Measurements from ENCODE around the gene TMEM187. TPM values are rescaled to one million over a fixed set of nuclear protein-coding genes. Genes with fewer than 3 reads are reported as not detected.

Gene TMEM187
- polyA plus RNA-seq, 2 of the 4 experiments (the other 2 are of a cell fraction): 7.8 to 10.6 TPM

DNA sequence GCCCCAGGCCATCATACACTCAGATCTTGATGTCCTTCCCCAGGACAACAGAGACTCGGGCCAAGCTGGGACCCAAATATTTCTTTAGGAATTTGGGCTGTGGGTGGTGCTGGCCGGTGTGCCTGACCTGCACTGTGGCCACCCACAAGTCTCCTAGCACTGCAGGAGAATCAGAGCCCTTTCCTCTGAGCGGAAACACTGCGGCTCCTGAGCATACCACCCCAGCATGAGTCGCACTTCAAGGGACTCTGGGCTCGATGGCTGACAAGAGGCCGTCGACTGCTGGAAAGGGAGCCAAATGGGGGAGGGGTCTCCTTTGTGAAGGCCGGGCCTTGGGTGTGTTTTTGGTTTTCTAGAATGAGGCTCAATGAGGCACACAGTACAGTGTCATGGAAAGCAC is 60.1 kb downstream of the TMEM187 start:
- Histone ChIP-seq H3K27ac (no peak overlapping the region), H3K4me2 (no peak overlapping the region), H3K4me1 (no peaks in the 10 kb centered on the region), H3K4me3 (no peak overlapping the region), H3K9me3 (no peaks in the 10 kb centered on the region)
- FAIRE-seq: no peak
- ATAC-seq: no peak
- POLR2A ChIA-PET: no interaction called here
- no peak for TF ChIP-seq FOSL2 (IDR thresholded peaks at IDR 0.05)
- no peak for TF ChIP-seq FOSL2 (CRISPR knock-in tag; IDR thresholded peaks at IDR 0.05)
- no peak for TF ChIP-seq POLR2A (IDR thresholded peaks at IDR 0.05; ENCODE audit: low read length)
- TF ChIP-seq, protein P1, sequence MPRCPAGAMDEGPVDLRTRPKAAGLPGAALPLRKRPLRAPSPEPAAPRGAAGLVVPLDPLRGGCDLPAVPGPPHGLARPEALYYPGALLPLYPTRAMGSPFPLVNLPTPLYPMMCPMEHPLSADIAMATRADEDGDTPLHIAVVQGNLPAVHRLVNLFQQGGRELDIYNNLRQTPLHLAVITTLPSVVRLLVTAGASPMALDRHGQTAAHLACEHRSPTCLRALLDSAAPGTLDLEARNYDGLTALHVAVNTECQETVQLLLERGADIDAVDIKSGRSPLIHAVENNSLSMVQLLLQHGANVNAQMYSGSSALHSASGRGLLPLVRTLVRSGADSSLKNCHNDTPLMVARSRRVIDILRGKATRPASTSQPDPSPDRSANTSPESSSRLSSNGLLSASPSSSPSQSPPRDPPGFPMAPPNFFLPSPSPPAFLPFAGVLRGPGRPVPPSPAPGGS (IDR thresholded peaks at IDR 0.05): no peak
- TF ChIP-seq MYC (IDR thresholded peaks at IDR 0.05; ENCODE audit: borderline replicate concordance, low read length): no peak
- TF ChIP-seq, protein P2, sequence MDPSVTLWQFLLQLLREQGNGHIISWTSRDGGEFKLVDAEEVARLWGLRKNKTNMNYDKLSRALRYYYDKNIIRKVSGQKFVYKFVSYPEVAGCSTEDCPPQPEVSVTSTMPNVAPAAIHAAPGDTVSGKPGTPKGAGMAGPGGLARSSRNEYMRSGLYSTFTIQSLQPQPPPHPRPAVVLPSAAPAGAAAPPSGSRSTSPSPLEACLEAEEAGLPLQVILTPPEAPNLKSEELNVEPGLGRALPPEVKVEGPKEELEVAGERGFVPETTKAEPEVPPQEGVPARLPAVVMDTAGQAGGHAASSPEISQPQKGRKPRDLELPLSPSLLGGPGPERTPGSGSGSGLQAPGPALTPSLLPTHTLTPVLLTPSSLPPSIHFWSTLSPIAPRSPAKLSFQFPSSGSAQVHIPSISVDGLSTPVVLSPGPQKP (IDR thresholded peaks at IDR 0.05; ENCODE audit: low read depth, low read length): no peak
- no peak for TF ChIP-seq HOXA7 (CRISPR knock-in tag; IDR thresholded peaks at IDR 0.05)
- no peak for TF ChIP-seq HOXB13 (CRISPR knock-in tag; IDR thresholded peaks at IDR 0.05; ENCODE audit: low read depth)
- TF ChIP-seq CHD4 (IDR thresholded peaks at IDR 0.05; ENCODE audit: borderline replicate concordance): no peak
- no peak for TF ChIP-seq ZNF302 (CRISPR knock-in tag; IDR thresholded peaks at IDR 0.05)
- TF ChIP-seq, protein P3, sequence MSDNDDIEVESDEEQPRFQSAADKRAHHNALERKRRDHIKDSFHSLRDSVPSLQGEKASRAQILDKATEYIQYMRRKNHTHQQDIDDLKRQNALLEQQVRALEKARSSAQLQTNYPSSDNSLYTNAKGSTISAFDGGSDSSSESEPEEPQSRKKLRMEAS (IDR thresholded peaks at IDR 0.05): no peak
- TF ChIP-seq RFX5 (IDR thresholded peaks at IDR 0.05): no peak
- no peak for TF ChIP-seq RCOR1 (IDR thresholded peaks at IDR 0.05; ENCODE audit: low read depth, low read length)
- no peak for TF ChIP-seq CHD2 (IDR thresholded peaks at IDR 0.05; ENCODE audit: low read length, partially characterized antibody)
- no peak for TF ChIP-seq NR3C1 (IDR thresholded peaks at IDR 0.05)
- TF ChIP-seq, protein P4, sequence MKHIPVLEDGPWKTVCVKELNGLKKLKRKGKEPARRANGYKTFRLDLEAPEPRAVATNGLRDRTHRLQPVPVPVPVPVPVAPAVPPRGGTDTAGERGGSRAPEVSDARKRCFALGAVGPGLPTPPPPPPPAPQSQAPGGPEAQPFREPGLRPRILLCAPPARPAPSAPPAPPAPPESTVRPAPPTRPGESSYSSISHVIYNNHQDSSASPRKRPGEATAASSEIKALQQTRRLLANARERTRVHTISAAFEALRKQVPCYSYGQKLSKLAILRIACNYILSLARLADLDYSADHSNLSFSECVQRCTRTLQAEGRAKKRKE (CRISPR knock-in tag; IDR thresholded peaks at IDR 0.05; ENCODE audit: low read depth): no peak
- TF ChIP-seq ZC3H11A (IDR thresholded peaks at IDR 0.05): no peak
- TF ChIP-seq SMC3 (IDR thresholded peaks at IDR 0.05): no peak
- 73% methylated on average over 8 of the region's 9 CpGs for whole genome bisulfite sequencing (ENCODE audit: missing lambda C conversion rate)
- DNase-seq (ENCODE audit: low read depth in 1 of 2, low spot score in 1 of 2): no peak
- CTCF ChIA-PET: interaction anchor here (3.7 kb wide), 1 partner anchor 19 kb away, joined by 12 read pairs; no protein-coding TSS in a partner anchor

Small RNAs within 50 kb of the gene (small RNA-seq; reads per million reads assigned to genes)
- gene MIR3202-1: 0 reads per million in 6 experiments

Other genes starting within 250 kb of the TMEM187 start
- gene BCAP31, start 248.4 kb upstream of the TMEM187 start, polyA plus RNA-seq (2011; rRNA removed): 217 and 257 TPM in 2 replicates
- gene BCAP31, start 248.4 kb upstream of the TMEM187 start, polyA plus RNA-seq (2017; fragmentation: RNase III; extraction: RNeasy Plus Mini Kit Qiagen cat#74134 plus additional on column Dnase treatment): 335 to 351 TPM (median 349 TPM) in 3 replicates
- 1.7 and 1.8 TPM in 2 replicates for gene ABCD1, start 247.9 kb upstream of the TMEM187 start, polyA plus RNA-seq (2011; rRNA removed)
- 3.3 to 5.1 TPM (median 3.8 TPM) in 3 replicates for gene ABCD1, start 247.9 kb upstream of the TMEM187 start, polyA plus RNA-seq (2017; fragmentation: RNase III; extraction: RNeasy Plus Mini Kit Qiagen cat#74134 plus additional on column Dnase treatment)
- 1.1 and 1.2 TPM in 2 replicates for gene PLXNB3, start 208.5 kb upstream of the TMEM187 start, polyA plus RNA-seq (2011; rRNA removed)
- gene PLXNB3, start 208.5 kb upstream of the TMEM187 start, polyA plus RNA-seq (2017; fragmentation: RNase III; extraction: RNeasy Plus Mini Kit Qiagen cat#74134 plus additional on column Dnase treatment): 2.5 to 3.9 TPM (median 3.1 TPM) in 3 replicates
- gene SRPK3, start 191.7 kb upstream of the TMEM187 start, polyA plus RNA-seq (2011; rRNA removed): not detected in 2 replicates
- 0.03 to 0.08 TPM (median 0.05 TPM) in 3 replicates for gene SRPK3, start 191.7 kb upstream of the TMEM187 start, polyA plus RNA-seq (2017; fragmentation: RNase III; extraction: RNeasy Plus Mini Kit Qiagen cat#74134 plus additional on column Dnase treatment)
- 45.6 and 50.7 TPM in 2 replicates for gene IDH3G, start 178.4 kb upstream of the TMEM187 start, polyA plus RNA-seq (2011; rRNA removed)
- 58.5 to 60.3 TPM (median 59.9 TPM) in 3 replicates for gene IDH3G, start 178.4 kb upstream of the TMEM187 start, polyA plus RNA-seq (2017; fragmentation: RNase III; extraction: RNeasy Plus Mini Kit Qiagen cat#74134 plus additional on column Dnase treatment)
- 212 and 293 TPM in 2 replicates for gene SSR4, start 178.1 kb upstream of the TMEM187 start, polyA plus RNA-seq (2011; rRNA removed)
- 347 to 354 TPM (median 352 TPM) in 3 replicates for gene SSR4, start 178.1 kb upstream of the TMEM187 start, polyA plus RNA-seq (2017; fragmentation: RNase III; extraction: RNeasy Plus Mini Kit Qiagen cat#74134 plus additional on column Dnase treatment)
- gene PDZD4, start 142.2 kb upstream of the TMEM187 start, polyA plus RNA-seq (2011; rRNA removed): 1.2 and 1.3 TPM in 2 replicates
- gene PDZD4, start 142.2 kb upstream of the TMEM187 start, polyA plus RNA-seq (2017; fragmentation: RNase III; extraction: RNeasy Plus Mini Kit Qiagen cat#74134 plus additional on column Dnase treatment): 2.3 to 3.0 TPM (median 2.4 TPM) in 3 replicates
- 1.9 and 3.1 TPM in 2 replicates for gene L1CAM, start 86.6 kb upstream of the TMEM187 start, polyA plus RNA-seq (2011; rRNA removed)
- 12.8 to 14.2 TPM (median 13.3 TPM) in 3 replicates for gene L1CAM, start 86.6 kb upstream of the TMEM187 start, polyA plus RNA-seq (2017; fragmentation: RNase III; extraction: RNeasy Plus Mini Kit Qiagen cat#74134 plus additional on column Dnase treatment)
- gene AVPR2, start 68.1 kb upstream of the TMEM187 start, polyA plus RNA-seq (2011; rRNA removed): not detected in 2 replicates
- gene AVPR2, start 68.1 kb upstream of the TMEM187 start, polyA plus RNA-seq (2017; fragmentation: RNase III; extraction: RNeasy Plus Mini Kit Qiagen cat#74134 plus additional on column Dnase treatment): 0.05 TPM in 1 of 3 replicates, not detected in the others
- gene ARHGAP4, start 46.5 kb upstream of the TMEM187 start, polyA plus RNA-seq (2011; rRNA removed): 0.78 and 0.95 TPM in 2 replicates
- 0.98 to 2.3 TPM (median 1.1 TPM) in 3 replicates for gene ARHGAP4, start 46.5 kb upstream of the TMEM187 start, polyA plus RNA-seq (2017; fragmentation: RNase III; extraction: RNeasy Plus Mini Kit Qiagen cat#74134 plus additional on column Dnase treatment)
- 63.5 and 88.8 TPM in 2 replicates for gene NAA10, start 37.7 kb upstream of the TMEM187 start, polyA plus RNA-seq (2011; rRNA removed)
- gene NAA10, start 37.7 kb upstream of the TMEM187 start, polyA plus RNA-seq (2017; fragmentation: RNase III; extraction: RNeasy Plus Mini Kit Qiagen cat#74134 plus additional on column Dnase treatment): 230 to 251 TPM (median 237 TPM) in 3 replicates
- gene RENBP, start 28.1 kb upstream of the TMEM187 start, polyA plus RNA-seq (2011; rRNA removed): not detected in 2 replicates
- gene RENBP, start 28.1 kb upstream of the TMEM187 start, polyA plus RNA-seq (2017; fragmentation: RNase III; extraction: RNeasy Plus Mini Kit Qiagen cat#74134 plus additional on column Dnase treatment): not detected in 3 replicates
- gene HCFC1, start 936 bp upstream of the TMEM187 start, polyA plus RNA-seq (2011; rRNA removed): 4.4 and 11.9 TPM in 2 replicates
- 31.0 to 33.3 TPM (median 32.9 TPM) in 3 replicates for gene HCFC1, start 936 bp upstream of the TMEM187 start, polyA plus RNA-seq (2017; fragmentation: RNase III; extraction: RNeasy Plus Mini Kit Qiagen cat#74134 plus additional on column Dnase treatment)
- 73.1 and 73.6 TPM in 2 replicates for gene IRAK1, start 47.1 kb downstream of the TMEM187 start, polyA plus RNA-seq (2011; rRNA removed)
- gene IRAK1, start 47.1 kb downstream of the TMEM187 start, polyA plus RNA-seq (2017; fragmentation: RNase III; extraction: RNeasy Plus Mini Kit Qiagen cat#74134 plus additional on column Dnase treatment): 177 to 191 TPM (median 179 TPM) in 3 replicates
- gene MECP2, start 125.0 kb downstream of the TMEM187 start, polyA plus RNA-seq (2011; rRNA removed): 16.6 and 17.7 TPM in 2 replicates
- 16.5 to 19.2 TPM (median 17.9 TPM) in 3 replicates for gene MECP2, start 125.0 kb downstream of the TMEM187 start, polyA plus RNA-seq (2017; fragmentation: RNase III; extraction: RNeasy Plus Mini Kit Qiagen cat#74134 plus additional on column Dnase treatment)
- not detected in 2 replicates for gene OPN1LW, start 171.5 kb downstream of the TMEM187 start, polyA plus RNA-seq (2011; rRNA removed)
- gene OPN1LW, start 171.5 kb downstream of the TMEM187 start, polyA plus RNA-seq (2017; fragmentation: RNase III; extraction: RNeasy Plus Mini Kit Qiagen cat#74134 plus additional on column Dnase treatment): not detected in 3 replicates
- gene OPN1MW, start 209.8 kb downstream of the TMEM187 start, polyA plus RNA-seq (2011; rRNA removed): not detected in 2 replicates
- gene OPN1MW, start 209.8 kb downstream of the TMEM187 start, polyA plus RNA-seq (2017; fragmentation: RNase III; extraction: RNeasy Plus Mini Kit Qiagen cat#74134 plus additional on column Dnase treatment): not detected in 3 replicates
- gene OPN1MW2, start 247.0 kb downstream of the TMEM187 start, polyA plus RNA-seq (2011; rRNA removed): not detected in 2 replicates
- not detected in 3 replicates for gene OPN1MW2, start 247.0 kb downstream of the TMEM187 start, polyA plus RNA-seq (2017; fragmentation: RNase III; extraction: RNeasy Plus Mini Kit Qiagen cat#74134 plus additional on column Dnase treatment)

All from A549 (cell line).